ENCODE measurements around the gene PIP4K2B. TPM values are rescaled to one million over a fixed set of nuclear protein-coding genes. Genes with fewer than 3 reads are reported as not detected.
A peak's percentile ranks its signal among the peaks of the same experiment; 100 is the strongest.

PIP4K2B gene
- total and polyA plus RNA-seq, 9 of the 15 experiments (the other 6 are each of a cell fraction or from before 2014, with no cell fraction given) = 3.7 to 29.9 (median 23.0) TPM

DNA sequence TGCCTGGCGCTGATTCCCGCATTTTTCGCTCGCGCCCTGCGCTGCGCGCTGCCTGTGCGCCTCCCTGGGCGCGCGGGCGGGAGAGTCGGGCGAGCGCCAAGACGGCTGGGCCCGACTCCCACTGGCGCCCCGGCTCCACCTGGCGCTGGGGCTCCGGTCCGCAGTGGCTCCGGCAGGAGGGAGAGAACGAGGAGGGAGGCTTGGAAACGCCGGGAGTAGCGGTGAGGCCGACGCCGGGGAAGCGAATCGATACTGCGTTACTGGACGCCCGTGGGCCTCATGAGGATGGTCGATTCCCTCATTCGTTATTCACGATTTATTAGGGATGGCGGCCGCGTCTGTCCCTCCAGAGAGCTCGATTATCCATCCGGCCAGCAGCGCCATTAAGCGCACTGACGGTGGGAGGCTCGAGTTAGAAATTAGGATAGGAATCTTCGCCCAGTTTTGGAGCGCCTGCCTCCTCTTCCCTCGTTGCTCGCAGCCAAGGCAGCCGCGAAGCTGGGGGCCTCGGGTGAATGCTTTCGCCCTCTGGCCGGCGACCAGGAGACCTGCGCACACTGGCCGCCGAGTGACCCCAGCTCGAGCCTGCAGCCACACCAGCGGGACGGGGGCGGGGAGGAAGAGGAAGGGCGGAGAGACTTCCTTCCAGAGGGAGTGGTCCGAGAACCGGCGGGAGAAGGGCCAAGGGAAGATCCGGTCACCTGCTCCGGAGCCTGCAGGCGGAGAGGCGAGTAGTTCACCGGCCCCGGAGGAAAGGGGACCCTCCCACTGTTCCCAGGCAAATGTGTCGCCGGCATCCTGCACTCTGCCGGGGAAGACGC is 49.9 kb downstream of the PIP4K2B start (continued):
- TF ChIP-seq NR3C1 (CRISPR knock-in tag; IDR thresholded peaks at IDR 0.05) = no peak
- peak; percentile 28 for TF ChIP-seq PHF20 (IDR thresholded peaks at IDR 0.05; ENCODE audit: partially characterized antibody)
- no peak for TF ChIP-seq SNIP1 (IDR thresholded peaks at IDR 0.05; ENCODE audit: low read depth)
- TF ChIP-seq, protein P1, sequence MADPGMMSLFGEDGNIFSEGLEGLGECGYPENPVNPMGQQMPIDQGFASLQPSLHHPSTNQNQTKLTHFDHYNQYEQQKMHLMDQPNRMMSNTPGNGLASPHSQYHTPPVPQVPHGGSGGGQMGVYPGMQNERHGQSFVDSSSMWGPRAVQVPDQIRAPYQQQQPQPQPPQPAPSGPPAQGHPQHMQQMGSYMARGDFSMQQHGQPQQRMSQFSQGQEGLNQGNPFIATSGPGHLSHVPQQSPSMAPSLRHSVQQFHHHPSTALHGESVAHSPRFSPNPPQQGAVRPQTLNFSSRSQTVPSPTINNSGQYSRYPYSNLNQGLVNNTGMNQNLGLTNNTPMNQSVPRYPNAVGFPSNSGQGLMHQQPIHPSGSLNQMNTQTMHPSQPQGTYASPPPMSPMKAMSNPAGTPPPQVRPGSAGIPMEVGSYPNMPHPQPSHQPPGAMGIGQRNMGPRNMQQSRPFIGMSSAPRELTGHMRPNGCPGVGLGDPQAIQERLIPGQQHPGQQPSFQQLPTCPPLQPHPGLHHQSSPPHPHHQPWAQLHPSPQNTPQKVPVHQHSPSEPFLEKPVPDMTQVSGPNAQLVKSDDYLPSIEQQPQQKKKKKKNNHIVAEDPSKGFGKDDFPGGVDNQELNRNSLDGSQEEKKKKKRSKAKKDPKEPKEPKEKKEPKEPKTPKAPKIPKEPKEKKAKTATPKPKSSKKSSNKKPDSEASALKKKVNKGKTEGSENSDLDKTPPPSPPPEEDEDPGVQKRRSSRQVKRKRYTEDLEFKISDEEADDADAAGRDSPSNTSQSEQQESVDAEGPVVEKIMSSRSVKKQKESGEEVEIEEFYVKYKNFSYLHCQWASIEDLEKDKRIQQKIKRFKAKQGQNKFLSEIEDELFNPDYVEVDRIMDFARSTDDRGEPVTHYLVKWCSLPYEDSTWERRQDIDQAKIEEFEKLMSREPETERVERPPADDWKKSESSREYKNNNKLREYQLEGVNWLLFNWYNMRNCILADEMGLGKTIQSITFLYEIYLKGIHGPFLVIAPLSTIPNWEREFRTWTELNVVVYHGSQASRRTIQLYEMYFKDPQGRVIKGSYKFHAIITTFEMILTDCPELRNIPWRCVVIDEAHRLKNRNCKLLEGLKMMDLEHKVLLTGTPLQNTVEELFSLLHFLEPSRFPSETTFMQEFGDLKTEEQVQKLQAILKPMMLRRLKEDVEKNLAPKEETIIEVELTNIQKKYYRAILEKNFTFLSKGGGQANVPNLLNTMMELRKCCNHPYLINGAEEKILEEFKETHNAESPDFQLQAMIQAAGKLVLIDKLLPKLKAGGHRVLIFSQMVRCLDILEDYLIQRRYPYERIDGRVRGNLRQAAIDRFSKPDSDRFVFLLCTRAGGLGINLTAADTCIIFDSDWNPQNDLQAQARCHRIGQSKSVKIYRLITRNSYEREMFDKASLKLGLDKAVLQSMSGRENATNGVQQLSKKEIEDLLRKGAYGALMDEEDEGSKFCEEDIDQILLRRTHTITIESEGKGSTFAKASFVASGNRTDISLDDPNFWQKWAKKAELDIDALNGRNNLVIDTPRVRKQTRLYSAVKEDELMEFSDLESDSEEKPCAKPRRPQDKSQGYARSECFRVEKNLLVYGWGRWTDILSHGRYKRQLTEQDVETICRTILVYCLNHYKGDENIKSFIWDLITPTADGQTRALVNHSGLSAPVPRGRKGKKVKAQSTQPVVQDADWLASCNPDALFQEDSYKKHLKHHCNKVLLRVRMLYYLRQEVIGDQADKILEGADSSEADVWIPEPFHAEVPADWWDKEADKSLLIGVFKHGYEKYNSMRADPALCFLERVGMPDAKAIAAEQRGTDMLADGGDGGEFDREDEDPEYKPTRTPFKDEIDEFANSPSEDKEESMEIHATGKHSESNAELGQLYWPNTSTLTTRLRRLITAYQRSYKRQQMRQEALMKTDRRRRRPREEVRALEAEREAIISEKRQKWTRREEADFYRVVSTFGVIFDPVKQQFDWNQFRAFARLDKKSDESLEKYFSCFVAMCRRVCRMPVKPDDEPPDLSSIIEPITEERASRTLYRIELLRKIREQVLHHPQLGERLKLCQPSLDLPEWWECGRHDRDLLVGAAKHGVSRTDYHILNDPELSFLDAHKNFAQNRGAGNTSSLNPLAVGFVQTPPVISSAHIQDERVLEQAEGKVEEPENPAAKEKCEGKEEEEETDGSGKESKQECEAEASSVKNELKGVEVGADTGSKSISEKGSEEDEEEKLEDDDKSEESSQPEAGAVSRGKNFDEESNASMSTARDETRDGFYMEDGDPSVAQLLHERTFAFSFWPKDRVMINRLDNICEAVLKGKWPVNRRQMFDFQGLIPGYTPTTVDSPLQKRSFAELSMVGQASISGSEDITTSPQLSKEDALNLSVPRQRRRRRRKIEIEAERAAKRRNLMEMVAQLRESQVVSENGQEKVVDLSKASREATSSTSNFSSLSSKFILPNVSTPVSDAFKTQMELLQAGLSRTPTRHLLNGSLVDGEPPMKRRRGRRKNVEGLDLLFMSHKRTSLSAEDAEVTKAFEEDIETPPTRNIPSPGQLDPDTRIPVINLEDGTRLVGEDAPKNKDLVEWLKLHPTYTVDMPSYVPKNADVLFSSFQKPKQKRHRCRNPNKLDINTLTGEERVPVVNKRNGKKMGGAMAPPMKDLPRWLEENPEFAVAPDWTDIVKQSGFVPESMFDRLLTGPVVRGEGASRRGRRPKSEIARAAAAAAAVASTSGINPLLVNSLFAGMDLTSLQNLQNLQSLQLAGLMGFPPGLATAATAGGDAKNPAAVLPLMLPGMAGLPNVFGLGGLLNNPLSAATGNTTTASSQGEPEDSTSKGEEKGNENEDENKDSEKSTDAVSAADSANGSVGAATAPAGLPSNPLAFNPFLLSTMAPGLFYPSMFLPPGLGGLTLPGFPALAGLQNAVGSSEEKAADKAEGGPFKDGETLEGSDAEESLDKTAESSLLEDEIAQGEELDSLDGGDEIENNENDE (IDR thresholded peaks at IDR 0.05; ENCODE audit: low read depth, low read length) = no peak
- no peak for TF ChIP-seq NR2F6 (CRISPR knock-in tag; IDR thresholded peaks at IDR 0.05)
- no peak for TF ChIP-seq LARP7 (IDR thresholded peaks at IDR 0.05)
- TF ChIP-seq RFX5 (IDR thresholded peaks at IDR 0.05; ENCODE audit: low read depth, low read length) = no peak
- peak; percentile 51 for TF ChIP-seq KDM5B (IDR thresholded peaks at IDR 0.05; ENCODE audit: insufficient replicate concordance, low read depth, low read length)
- TF ChIP-seq NFIX (CRISPR knock-in tag; IDR thresholded peaks at IDR 0.05; ENCODE audit: low read depth) = no peak
- peak; percentile 34; the same call in 1 of the 2 replicates for TF ChIP-seq BCOR (IDR thresholded peaks at IDR 0.05)
- TF ChIP-seq GTF2F1 (IDR thresholded peaks at IDR 0.05; ENCODE audit: low read depth, low read length) = 0 out of 2 replicates have a peak, but pooled peaks have one; percentile 53
- no peak for TF ChIP-seq HDAC2 (IDR thresholded peaks at IDR 0.05)
- peak; percentile 37; the same call in 1 of the 2 replicates for TF ChIP-seq ESRRA (IDR thresholded peaks at IDR 0.05; ENCODE audit: borderline replicate concordance, low read depth)
- TF ChIP-seq, protein P2, sequence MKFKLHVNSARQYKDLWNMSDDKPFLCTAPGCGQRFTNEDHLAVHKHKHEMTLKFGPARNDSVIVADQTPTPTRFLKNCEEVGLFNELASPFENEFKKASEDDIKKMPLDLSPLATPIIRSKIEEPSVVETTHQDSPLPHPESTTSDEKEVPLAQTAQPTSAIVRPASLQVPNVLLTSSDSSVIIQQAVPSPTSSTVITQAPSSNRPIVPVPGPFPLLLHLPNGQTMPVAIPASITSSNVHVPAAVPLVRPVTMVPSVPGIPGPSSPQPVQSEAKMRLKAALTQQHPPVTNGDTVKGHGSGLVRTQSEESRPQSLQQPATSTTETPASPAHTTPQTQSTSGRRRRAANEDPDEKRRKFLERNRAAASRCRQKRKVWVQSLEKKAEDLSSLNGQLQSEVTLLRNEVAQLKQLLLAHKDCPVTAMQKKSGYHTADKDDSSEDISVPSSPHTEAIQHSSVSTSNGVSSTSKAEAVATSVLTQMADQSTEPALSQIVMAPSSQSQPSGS (CRISPR knock-in tag; IDR thresholded peaks at IDR 0.05) = no peak
- no peak for TF ChIP-seq DACH1 (IDR thresholded peaks at IDR 0.05; ENCODE audit: partially characterized antibody)
- TF ChIP-seq RBBP5 (IDR thresholded peaks at IDR 0.05; ENCODE audit: borderline replicate concordance, insufficient read depth, low read length, poor library complexity, severe bottlenecking) = peak; percentile 3
- TF ChIP-seq SMARCB1 (IDR thresholded peaks at IDR 0.05; ENCODE audit: insufficient read length, low read depth) = no peak
